GM12892 (cell line): ENCODE measurements around the gene PRKCZ.

ENCODE experiments used
- POLR2AphosphoS5 ChIP-seq: IDR thresholded peaks from 2 replicates; pipeline ENCODE4 v1.6.1; 2011; ENCODE audit warnings: low read depth, low read length, control low read depth
- TAF1 ChIP-seq: IDR thresholded peaks from 2 replicates; pipeline ENCODE4 v1.6.1; 2011; ENCODE audit warnings: low read depth, mild to moderate bottlenecking, control low read depth, low read length, borderline replicate concordance

DNA sequence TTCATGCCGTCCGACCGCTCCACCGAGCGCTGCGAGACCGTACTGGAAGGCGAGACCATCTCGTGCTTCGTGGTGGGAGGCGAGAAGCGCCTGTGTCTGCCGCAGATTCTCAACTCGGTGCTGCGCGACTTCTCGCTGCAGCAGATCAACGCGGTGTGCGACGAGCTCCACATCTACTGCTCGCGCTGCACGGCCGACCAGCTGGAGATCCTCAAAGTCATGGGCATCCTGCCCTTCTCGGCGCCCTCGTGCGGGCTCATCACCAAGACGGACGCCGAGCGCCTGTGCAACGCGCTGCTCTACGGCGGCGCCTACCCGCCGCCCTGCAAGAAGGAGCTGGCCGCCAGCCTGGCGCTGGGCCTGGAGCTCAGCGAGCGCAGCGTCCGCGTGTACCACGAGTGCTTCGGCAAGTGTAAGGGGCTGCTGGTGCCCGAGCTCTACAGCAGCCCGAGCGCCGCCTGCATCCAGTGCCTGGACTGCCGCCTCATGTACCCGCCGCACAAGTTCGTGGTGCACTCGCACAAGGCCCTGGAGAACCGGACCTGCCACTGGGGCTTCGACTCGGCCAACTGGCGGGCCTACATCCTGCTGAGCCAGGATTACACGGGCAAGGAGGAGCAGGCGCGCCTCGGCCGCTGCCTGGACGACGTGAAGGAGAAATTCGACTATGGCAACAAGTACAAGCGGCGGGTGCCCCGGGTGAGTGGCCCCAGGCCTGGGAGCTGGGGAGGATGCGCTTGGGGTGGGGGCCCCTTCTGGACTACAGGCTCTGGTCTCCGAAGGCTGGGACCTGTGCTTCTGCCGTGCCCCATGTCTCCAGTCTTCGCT lies 179.0 kb downstream of the PRKCZ start:
- TF ChIP-seq TAF1 (no peak), POLR2AphosphoS5 (no peak)
